Fibroblast of skin of abdomen (primary cell): ENCODE data around the gene CENPO. TPM values are rescaled to one million over a fixed set of nuclear protein-coding genes. Genes with fewer than 3 reads are reported as not detected.

ENCODE experiments used
- DNase-seq: peaks from one replicate; pipeline ENCODE4 v3.0.0-alpha.2; 2013
- polyA plus RNA-seq, 2 experiments: library from polyadenylated mRNA; unstranded; fragments of 120-200 nt; gene quantifications; one replicate each; pipeline ENCODE4 v1.2.1, GENCODE V29; 2013; ENCODE audit not compliant: insufficient read length in 2 of 2

Gene CENPO
- 20.4 TPM for polyA plus RNA-seq (2013, experiment 1 of 2; ENCODE audit: insufficient read length)
- polyA plus RNA-seq (2013, experiment 2 of 2; ENCODE audit: insufficient read length) = 16.2 TPM

- peak; percentile 97 for DNase-seq
Observed at GRCh38 chr2:24792874-24793760, at the start of gene CENPO, which contains the start of gene PTRHD1. Gene CENPO (plus strand): TSS chr2:24793425. CDS start chr2:24793920, 495 bp downstream. Gene PTRHD1 (minus strand): TSS chr2:24793391. CDS start chr2:24793377, 14 bp downstream.

GRCh38 chr2:24743924-24744323 is 49.3 kb upstream of the CENPO start:
- DNase-seq = no peak

DNA sequence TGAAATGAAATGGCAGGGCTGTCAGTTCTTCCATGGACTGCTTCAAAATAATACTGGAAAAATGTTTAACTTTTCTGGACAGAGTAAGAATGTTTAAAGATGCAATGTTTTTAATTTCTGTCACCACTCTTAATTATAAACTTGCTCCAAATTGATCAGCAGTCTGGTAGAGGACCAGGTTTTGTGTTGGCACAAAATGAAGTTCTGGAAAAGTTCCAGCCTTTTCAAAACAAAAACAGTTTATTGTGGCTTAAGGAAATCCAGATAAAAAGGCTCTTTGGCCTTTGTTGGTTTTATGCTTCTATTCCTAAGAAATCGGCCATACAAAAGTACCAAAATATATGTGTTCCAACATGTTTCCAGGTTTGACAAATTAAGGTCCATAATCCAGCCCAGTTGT is 48.9 kb upstream of the CENPO start:
- no peak for DNase-seq

- no peak for DNase-seq
Observed at GRCh38 chr2:24745825-24746224, 47.4 kb upstream of the CENPO start.

- DNase-seq = no peak
Observed at GRCh38 chr2:24747299-24747698, 45.9 kb upstream of the CENPO start.

DNA sequence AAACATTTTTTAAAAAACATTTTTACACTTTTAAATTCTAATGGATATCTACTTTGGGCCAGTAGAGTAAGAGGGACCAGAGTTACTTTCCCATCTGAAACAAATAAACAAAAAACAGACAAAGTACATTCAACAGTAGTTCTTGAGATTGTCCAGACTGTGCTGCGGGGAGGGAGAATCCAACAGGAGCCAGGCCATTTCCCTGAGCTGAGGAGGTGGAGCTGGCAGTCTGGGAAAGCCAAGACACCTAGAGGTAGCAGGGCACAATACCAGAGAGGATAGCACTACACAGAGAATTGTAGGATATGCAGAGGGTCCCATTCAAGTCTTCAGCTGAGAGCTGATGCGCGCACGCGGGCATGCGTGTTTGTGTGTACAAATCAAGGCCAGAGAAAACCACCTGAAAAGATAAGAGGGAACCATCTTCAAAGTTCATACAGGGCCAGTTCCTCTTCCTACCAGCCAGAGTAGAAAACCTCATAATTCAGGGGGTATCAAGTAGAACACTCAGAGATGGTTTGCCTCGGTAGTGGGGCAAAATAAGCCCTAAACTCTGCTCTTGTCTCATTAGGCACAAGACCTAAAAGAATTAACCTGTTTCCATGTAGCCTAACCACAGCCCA is 44.0 kb upstream of the CENPO start:
- no peak for DNase-seq

GRCh38 chr2:24754985-24755705 is 38.1 kb upstream of the CENPO start:
- DNase-seq = no peak

- DNase-seq = no peak
Observed at GRCh38 chr2:24756789-24757188, 36.4 kb upstream of the CENPO start.

DNA sequence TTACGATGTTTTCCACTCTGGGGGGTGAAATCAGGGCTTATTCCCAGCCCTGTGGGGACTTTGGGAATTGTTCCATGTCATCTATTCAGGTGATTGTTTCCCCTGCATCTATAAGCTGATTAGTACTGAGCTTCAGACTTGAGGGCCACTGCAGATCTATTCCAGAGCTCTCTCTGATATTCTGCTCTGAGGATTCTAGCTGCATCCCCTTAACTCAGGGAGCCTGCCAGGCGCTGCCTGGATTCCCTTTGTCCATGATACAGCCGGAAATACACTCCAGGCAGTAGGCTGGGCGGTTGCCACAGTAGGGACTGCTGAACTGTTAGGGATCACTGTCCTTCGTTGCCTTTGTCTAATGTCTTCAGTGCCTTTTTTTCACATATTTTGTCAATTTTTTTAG is 31.4 kb upstream of the CENPO start:
- DNase-seq = no peak

DNA sequence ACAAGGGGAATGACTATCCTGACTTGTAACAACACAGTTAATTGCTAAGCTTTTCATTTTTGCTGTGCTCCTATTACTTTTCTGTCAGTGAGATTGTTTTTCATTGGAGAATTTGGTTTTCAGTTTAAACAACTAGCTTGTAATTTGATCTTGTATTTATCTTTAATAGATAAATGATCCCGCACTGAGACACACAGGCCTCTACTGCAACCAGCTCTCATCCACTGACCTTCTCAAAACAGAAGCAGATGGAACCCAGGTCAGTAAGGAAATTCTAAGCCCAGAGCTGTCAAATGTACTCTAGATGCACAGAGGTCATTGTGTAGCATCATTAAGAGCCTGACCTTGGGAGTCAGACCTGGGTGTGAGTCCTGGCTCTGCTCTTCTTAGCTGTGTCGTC is 30.7 kb upstream of the CENPO start:
- no peak for DNase-seq

- peak; percentile 20 for DNase-seq
Observed at GRCh38 chr2:24763843-24764242, 29.4 kb upstream of the CENPO start.

GRCh38 chr2:24766609-24767008 is 26.6 kb upstream of the CENPO start:
- no peak for DNase-seq

- DNase-seq = no peak
Observed at GRCh38 chr2:24768013-24768412, 25.2 kb upstream of the CENPO start.

GRCh38 chr2:24768601-24769000 is 24.6 kb upstream of the CENPO start:
- DNase-seq = no peak

- DNase-seq = no peak
Observed at GRCh38 chr2:24771061-24771460, 22.2 kb upstream of the CENPO start.

GRCh38 chr2:24771764-24772586 is 21.2 kb upstream of the CENPO start:
- peak; percentile 13 for DNase-seq

GRCh38 chr2:24774373-24774772 is 18.9 kb upstream of the CENPO start:
- DNase-seq = no peak

DNA sequence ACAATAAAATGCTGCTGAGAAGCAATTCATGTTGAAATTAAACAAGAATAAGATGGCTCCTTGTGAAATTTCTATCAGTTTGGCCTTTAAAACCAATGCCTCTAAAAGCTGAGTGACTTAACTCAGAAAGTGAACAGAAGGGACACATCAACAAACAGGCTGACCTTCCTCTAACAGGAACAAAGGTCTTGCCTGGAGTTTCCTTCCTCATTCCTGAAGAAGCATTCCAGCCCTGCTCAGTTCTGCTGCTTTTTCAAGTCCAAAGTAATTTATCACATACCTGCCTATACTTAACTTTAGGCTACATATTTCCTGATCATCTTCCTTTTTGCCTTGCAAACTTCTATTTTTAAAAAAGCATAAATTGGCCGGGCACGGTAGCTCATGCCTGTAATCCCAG is 14.1 kb upstream of the CENPO start:
- DNase-seq = no peak

- DNase-seq = no peak
Observed at GRCh38 chr2:24783641-24784040, 9.6 kb upstream of the CENPO start.

DNA sequence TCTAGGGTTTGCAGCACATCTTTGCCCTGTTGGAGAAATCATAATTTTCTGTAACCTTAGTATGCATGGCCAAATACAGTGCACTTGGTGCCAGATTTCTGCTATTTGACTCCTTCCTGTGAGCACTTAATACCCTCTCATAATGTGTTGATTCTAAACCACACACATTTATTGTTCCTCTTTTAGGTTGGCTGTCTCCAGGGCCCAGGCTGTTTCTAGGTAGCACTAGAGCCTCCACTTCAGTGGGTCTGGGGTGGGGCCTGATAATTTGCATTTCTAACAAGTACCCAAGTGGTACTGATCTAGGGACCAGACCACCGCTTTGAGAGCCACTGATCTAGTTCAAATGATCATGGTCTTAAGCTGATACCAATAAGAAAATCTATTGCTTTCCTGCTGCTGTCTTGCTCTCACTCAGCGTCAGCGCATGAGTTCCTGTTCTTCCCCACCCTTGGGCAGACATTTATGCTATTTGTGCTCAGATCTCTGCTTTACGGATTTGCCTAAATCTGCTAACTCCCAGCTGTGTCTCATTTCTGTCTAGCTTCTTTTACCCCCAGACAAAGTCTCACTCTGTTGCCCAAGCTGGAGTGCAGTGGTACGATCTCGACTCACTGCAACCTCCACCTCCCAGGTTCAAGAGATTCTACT is 7.4 kb upstream of the CENPO start:
- DNase-seq = no peak

DNA sequence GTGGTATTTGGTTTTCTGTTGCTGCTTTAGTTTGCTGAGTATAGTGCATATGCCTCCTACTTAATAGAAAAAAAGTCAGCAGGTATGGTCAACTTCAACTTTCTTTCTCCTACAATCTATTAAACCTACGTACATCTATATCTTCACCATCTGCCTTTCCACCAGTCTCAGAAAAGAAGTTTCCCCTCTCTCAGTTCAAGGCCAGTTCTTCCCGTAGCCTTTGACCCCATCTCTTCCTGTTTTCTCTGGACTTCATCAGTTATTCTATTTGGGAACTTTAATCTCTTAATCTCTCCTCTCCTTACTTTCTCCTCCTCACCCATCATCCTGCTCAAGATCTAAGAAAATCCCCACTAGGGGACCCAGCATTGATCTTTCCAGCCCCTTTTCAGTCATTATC is 5.7 kb upstream of the CENPO start:
- no peak for DNase-seq

DNA sequence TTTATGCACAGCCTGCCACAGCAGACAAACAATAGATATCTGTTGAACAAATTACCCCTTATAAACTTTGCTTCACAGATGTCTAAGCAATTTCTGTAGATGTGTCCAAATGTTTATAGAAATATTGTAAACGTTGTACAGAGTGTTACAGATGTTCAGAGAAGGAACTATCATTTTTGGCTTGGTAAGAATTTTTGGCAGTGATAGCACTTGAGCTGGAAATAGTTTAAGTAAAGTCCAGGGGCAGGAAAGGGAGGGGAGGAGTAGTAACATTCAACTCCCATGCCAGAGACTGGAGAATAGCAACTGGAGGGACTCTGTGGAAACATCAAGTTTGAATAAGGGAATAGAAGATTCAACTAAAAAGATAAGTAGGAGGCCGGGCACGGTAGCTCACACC is 4.4 kb upstream of the CENPO start:
- no peak for DNase-seq
